GM12878 (cell line): ENCODE data around the gene KRT34.

Experiments
- CREB1 ChIP-seq: IDR thresholded peaks from 2 replicates; pipeline ENCODE4 v1.6.1; 2012; ENCODE audit warnings: low read depth, mild to moderate bottlenecking, inconsistent platforms
- TAF1 ChIP-seq: IDR thresholded peaks from 2 replicates; pipeline ENCODE4 v1.6.1; 2011; ENCODE audit warnings: mild to moderate bottlenecking, low read depth, low read length, borderline replicate concordance
- ZNF622 ChIP-seq: fragments of 450-650 bp; IDR thresholded peaks from 2 replicates; pipeline ENCODE4 v1.6.1; 2017; ENCODE audit warnings: mild to moderate bottlenecking, inconsistent platforms

DNA sequence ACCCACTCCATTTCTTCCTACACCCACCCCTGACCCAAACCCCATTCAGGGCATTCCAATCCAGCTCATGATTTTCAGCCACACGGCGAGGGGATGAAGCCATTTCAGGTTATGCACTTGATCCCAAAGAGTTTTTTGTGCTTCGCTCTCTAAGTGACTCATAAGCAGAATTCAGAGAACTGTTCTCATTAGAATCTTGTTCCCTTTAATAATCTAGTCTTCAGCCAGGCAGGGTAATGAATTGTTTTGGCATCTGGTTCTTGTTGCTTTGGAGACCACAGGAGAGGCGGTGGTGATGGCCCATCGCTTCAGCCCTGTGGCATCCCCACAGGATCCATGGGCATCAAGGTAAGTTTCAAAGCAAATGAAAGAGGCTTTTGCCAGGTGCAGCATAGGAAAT lies 20.1 kb upstream of the KRT34 start:
- no peak for TF ChIP-seq CREB1
- no peak for TF ChIP-seq ZNF622
- TF ChIP-seq TAF1, result no peak
